ENCODE data around the gene ZNF593OS.

DNA sequence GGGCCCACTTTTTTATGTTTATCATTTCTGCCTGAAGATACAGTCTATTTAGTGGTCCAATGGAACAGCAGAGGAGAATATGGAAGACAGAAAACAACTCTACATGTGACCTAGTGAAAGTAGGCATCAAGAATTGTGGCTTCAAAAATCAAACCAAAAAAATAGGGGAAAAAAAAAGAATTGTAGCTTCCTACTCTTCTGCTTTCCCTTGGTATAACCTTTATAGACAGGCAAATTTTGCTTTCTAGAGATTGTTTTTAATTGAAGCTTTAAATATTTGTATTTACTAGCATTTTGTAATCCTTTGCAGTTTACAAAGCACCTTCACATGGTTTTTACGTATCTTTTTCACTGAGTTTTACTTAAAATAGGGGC lies 45.7 kb downstream of the ZNF593OS start:
- TF ChIP-seq, protein P1, sequence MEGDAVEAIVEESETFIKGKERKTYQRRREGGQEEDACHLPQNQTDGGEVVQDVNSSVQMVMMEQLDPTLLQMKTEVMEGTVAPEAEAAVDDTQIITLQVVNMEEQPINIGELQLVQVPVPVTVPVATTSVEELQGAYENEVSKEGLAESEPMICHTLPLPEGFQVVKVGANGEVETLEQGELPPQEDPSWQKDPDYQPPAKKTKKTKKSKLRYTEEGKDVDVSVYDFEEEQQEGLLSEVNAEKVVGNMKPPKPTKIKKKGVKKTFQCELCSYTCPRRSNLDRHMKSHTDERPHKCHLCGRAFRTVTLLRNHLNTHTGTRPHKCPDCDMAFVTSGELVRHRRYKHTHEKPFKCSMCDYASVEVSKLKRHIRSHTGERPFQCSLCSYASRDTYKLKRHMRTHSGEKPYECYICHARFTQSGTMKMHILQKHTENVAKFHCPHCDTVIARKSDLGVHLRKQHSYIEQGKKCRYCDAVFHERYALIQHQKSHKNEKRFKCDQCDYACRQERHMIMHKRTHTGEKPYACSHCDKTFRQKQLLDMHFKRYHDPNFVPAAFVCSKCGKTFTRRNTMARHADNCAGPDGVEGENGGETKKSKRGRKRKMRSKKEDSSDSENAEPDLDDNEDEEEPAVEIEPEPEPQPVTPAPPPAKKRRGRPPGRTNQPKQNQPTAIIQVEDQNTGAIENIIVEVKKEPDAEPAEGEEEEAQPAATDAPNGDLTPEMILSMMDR (IDR thresholded peaks at IDR 0.05 in 2 of 3, conservative IDR thresholded peaks at IDR 0.05 in 1 of 3; ENCODE audit: borderline replicate concordance in 1 of 3, insufficient read depth in 1 of 3, low read depth in 2 of 3, low read length in 2 of 3): no peak
- TF ChIP-seq EGR1 (IDR thresholded peaks at IDR 0.05; ENCODE audit: low read depth) (no peak), SP1 (IDR thresholded peaks at IDR 0.05; ENCODE audit: low read depth) (no peak), POLR2A (IDR thresholded peaks at IDR 0.05; ENCODE audit: borderline replicate concordance, extremely low read depth, insufficient read depth, insufficient read length) (no peak), POLR2AphosphoS5 (IDR thresholded peaks at IDR 0.05; ENCODE audit: low read depth, low read length) (no peak), SRF (IDR thresholded peaks at IDR 0.05; ENCODE audit: low read depth) (no peak), EZH2 (IDR thresholded peaks at IDR 0.05) (no peak), EZH2phosphoT487 (IDR thresholded peaks at IDR 0.05; ENCODE audit: borderline replicate concordance) (no peak)
- TF ChIP-seq, protein P2, sequence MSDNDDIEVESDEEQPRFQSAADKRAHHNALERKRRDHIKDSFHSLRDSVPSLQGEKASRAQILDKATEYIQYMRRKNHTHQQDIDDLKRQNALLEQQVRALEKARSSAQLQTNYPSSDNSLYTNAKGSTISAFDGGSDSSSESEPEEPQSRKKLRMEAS (IDR thresholded peaks at IDR 0.05): no peak
- TF ChIP-seq, protein P3, sequence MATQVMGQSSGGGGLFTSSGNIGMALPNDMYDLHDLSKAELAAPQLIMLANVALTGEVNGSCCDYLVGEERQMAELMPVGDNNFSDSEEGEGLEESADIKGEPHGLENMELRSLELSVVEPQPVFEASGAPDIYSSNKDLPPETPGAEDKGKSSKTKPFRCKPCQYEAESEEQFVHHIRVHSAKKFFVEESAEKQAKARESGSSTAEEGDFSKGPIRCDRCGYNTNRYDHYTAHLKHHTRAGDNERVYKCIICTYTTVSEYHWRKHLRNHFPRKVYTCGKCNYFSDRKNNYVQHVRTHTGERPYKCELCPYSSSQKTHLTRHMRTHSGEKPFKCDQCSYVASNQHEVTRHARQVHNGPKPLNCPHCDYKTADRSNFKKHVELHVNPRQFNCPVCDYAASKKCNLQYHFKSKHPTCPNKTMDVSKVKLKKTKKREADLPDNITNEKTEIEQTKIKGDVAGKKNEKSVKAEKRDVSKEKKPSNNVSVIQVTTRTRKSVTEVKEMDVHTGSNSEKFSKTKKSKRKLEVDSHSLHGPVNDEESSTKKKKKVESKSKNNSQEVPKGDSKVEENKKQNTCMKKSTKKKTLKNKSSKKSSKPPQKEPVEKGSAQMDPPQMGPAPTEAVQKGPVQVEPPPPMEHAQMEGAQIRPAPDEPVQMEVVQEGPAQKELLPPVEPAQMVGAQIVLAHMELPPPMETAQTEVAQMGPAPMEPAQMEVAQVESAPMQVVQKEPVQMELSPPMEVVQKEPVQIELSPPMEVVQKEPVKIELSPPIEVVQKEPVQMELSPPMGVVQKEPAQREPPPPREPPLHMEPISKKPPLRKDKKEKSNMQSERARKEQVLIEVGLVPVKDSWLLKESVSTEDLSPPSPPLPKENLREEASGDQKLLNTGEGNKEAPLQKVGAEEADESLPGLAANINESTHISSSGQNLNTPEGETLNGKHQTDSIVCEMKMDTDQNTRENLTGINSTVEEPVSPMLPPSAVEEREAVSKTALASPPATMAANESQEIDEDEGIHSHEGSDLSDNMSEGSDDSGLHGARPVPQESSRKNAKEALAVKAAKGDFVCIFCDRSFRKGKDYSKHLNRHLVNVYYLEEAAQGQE (IDR thresholded peaks at IDR 0.05; ENCODE audit: low read depth): no peak
